A549 treated with Mapracorat at 1 μM for 4 hours (cell line): ENCODE results near the gene MEIOC. TPM values are rescaled to one million over a fixed set of nuclear protein-coding genes. Genes with fewer than 3 reads are reported as not detected.

Experiments
- total RNA-seq: library from RNA; stranded (reverse); fragments of 200-300 nt; extraction: Qiagen RNA extraction; gene quantifications from 5 replicates; pipeline ENCODE4 v1.2.3, GENCODE V29; 2022

MEIOC gene
- total RNA-seq, result 1.7 to 3.5 TPM (median 2.2 TPM) in 5 replicates

DNA sequence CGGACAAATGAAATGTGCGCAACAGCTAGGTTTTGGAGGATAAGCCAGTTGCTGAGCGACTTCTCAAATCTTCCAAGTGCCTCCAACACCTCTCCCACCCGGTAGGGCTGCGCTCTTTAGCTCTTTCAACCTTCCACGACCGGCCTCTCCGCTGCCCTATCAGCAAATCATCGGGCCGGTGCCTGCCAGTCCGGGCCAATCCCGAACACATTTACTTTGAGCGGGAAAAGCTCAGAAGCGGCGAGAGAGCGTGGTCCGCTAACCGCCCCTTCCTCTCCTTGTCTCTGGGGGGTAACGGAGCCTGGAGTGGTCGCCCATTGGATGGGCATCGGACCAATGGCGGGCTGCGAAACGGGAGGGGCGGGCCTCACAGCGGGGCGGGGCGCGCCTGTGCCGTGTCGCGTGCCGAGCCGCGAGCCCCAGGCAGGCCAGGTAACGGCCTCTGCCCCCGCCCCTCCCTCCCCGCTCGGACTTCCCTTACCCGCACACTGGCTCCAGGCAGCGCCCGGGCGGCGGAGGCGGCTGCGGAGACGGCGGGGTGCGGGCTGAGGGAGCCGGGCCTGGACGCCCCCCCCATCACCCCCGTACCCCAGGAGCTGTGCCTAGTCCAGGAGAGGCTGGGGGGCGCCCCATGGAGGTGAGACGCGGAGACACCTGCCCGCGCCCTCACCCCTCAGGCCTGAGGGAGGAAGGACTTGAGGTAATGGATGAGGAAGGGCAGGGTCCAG lies at the start of gene MEIOC:
TSS of gene MEIOC (plus strand) at position 486 of the 728 bp plus-strand sequence. CDS start at position 632, 146 bp downstream.

GRCh38 chr17:44689477-44690217 lies 33.4 kb downstream of the MEIOC start, which contains the start of gene CCDC43:
TSS of gene CCDC43 (minus strand) at chr17:44689776. CDS start at chr17:44689753, 23 bp downstream.

GRCh38 chr17:44708401-44709263 lies 52.4 kb downstream of the MEIOC start, which contains the start of gene DBF4B:
TSS of gene DBF4B (plus strand) at chr17:44708665. CDS start at chr17:44708821, 156 bp downstream.

Other genes with a start within 250 kb of the MEIOC start
- 16.8 to 24.3 TPM (median 21.6 TPM) in 5 replicates for gene GPATCH8, start 153.1 kb upstream of the MEIOC start, total RNA-seq
- gene FZD2, start 99.0 kb upstream of the MEIOC start, total RNA-seq, result 25.7 to 39.3 TPM (median 35.8 TPM) in 5 replicates
- gene CCDC43, start 33.3 kb downstream of the MEIOC start, total RNA-seq, result 27.0 to 34.3 TPM (median 29.6 TPM) in 5 replicates
- gene DBF4B, start 52.2 kb downstream of the MEIOC start, total RNA-seq, result 20.0 to 28.4 TPM (median 23.0 TPM) in 5 replicates
- 1.5 to 2.3 TPM (median 2.0 TPM) in 5 replicates for gene ADAM11, start 102.5 kb downstream of the MEIOC start, total RNA-seq
- 24.2 to 32.0 TPM (median 27.0 TPM) in 5 replicates for gene GJC1, start 173.8 kb downstream of the MEIOC start, total RNA-seq
- gene HIGD1B, start 191.4 kb downstream of the MEIOC start, total RNA-seq, result not detected in 5 replicates
- gene EFTUD2, start 243.0 kb downstream of the MEIOC start, total RNA-seq, result 139 to 151 TPM (median 147 TPM) in 5 replicates